Activated T-helper 1 cell treated with anti-CD3 and anti-CD28 coated beads, Interleukin-12 subunit alpha, Interleukin-12 subunit beta, Interleukin-2, Interleukin-4 antibody, amounts not matched to agents 30 ng/mL and 10 ng/mL and 1 ng/mL, durations not matched to agents 14 hours and 24 hours and 36 hours (primary cell): ENCODE data around the gene BCAS3. TPM values are rescaled to one million over a fixed set of nuclear protein-coding genes. Genes with fewer than 3 reads are reported as not detected.
"Not testable (repeated sequence)": the region's sequence is repeated elsewhere in the genome, so short reads cannot be mapped to it uniquely, and the experiment has no call there.

Experiments used
- DNase-seq: peaks from one replicate; pipeline ENCODE4 v3.0.0; 2021; ENCODE audit warnings: low spot score
- H3K27ac Mint-ChIP-seq: one replicate; pipeline ENCODE4 v1.8.0; 2021; ENCODE audit warnings: mild to moderate bottlenecking, mixed read lengths
- H3K27me3 Mint-ChIP-seq: one replicate; pipeline ENCODE4 v1.8.0; 2022; ENCODE audit warnings: mild to moderate bottlenecking, moderate library complexity, mixed read lengths; ENCODE audit not compliant: insufficient read depth
- H3K36me3 Mint-ChIP-seq: one replicate; pipeline ENCODE4 v1.8.0; 2021; ENCODE audit warnings: low read depth, mixed read lengths
- H3K4me1 Mint-ChIP-seq: one replicate; pipeline ENCODE4 v1.8.0; 2021; ENCODE audit warnings: low read depth, mixed read lengths
- H3K4me3 Mint-ChIP-seq: one replicate; pipeline ENCODE4 v1.8.0; 2021; ENCODE audit warnings: mild to moderate bottlenecking, moderate library complexity, mixed read lengths
- H3K9me3 Mint-ChIP-seq: one replicate; pipeline ENCODE4 v1.8.0; 2021; ENCODE audit warnings: mixed read lengths
- intact Hi-C: fragments of 100-400 bp; cut with micrococcal nuclease; formaldehyde crosslinking; loops from one replicate; pipeline ENCODE4 v1.15.1; 2024
- total RNA-seq: library from RNA; stranded (reverse); gene quantifications from 2 replicates; pipeline ENCODE4 v1.2.3, GENCODE V29; 2022

The BCAS3 gene
- total RNA-seq, 1 donor from 2014 or later = 8.3 TPM

GRCh38 chr17:61420745-61421398, 743.2 kb downstream of the BCAS3 start:
- no peak overlapping the region for H3K27ac Mint-ChIP-seq
- no peaks in the 10 kb centered on the region for H3K4me1 Mint-ChIP-seq
- no peak overlapping the region for H3K4me3 Mint-ChIP-seq
- no peak for DNase-seq
- H3K27me3 Mint-ChIP-seq = peaks cover 22% of the 10 kb centered on the region
- no peaks in the 10 kb centered on the region for H3K9me3 Mint-ChIP-seq
- H3K36me3 Mint-ChIP-seq = no peaks in the 10 kb centered on the region
- intact Hi-C loops = no loop called here

GRCh38 chr17:61421460-61421859, 743.8 kb downstream of the BCAS3 start:
- H3K9me3 Mint-ChIP-seq = no peaks in the 10 kb centered on the region
- no peaks in the 10 kb centered on the region for H3K4me1 Mint-ChIP-seq
- no peak overlapping the region for H3K27ac Mint-ChIP-seq
- H3K36me3 Mint-ChIP-seq = no peaks in the 10 kb centered on the region
- no peak overlapping the region for H3K4me3 Mint-ChIP-seq
- intact Hi-C loops = no loop called here
- H3K27me3 Mint-ChIP-seq = peaks cover 18% of the 10 kb centered on the region
- no peak for DNase-seq

GRCh38 chr17:61422116-61422799, 744.6 kb downstream of the BCAS3 start:
- Mint-ChIP-seq H3K27me3 (peaks cover 18% of the 10 kb centered on the region), H3K36me3 (no peaks in the 10 kb centered on the region), H3K4me3 (no peak overlapping the region), H3K9me3 (no peaks in the 10 kb centered on the region), H3K4me1 (no peaks in the 10 kb centered on the region), H3K27ac (no peak overlapping the region)
- intact Hi-C loops = no loop called here
- no peak for DNase-seq

- no peak overlapping the region for H3K27ac Mint-ChIP-seq
- intact Hi-C loops = no loop called here
- no peaks in the 10 kb centered on the region for H3K9me3 Mint-ChIP-seq
- H3K27me3 Mint-ChIP-seq = peaks cover 18% of the 10 kb centered on the region
- no peak for DNase-seq
- H3K4me1 Mint-ChIP-seq = no peaks in the 10 kb centered on the region
- no peaks in the 10 kb centered on the region for H3K36me3 Mint-ChIP-seq
- no peak overlapping the region for H3K4me3 Mint-ChIP-seq
These were observed 745.2 kb downstream of the BCAS3 start for GRCh38 chr17:61422869-61423268.

GRCh38 chr17:61423967-61424649, 746.5 kb downstream of the BCAS3 start:
- H3K9me3 Mint-ChIP-seq = no peaks in the 10 kb centered on the region
- no peaks in the 10 kb centered on the region for H3K4me1 Mint-ChIP-seq
- DNase-seq = no peak
- intact Hi-C loops = no loop called here
- no peak overlapping the region for H3K4me3 Mint-ChIP-seq
- peaks cover 18% of the 10 kb centered on the region for H3K27me3 Mint-ChIP-seq
- H3K27ac Mint-ChIP-seq = no peak overlapping the region
- no peaks in the 10 kb centered on the region for H3K36me3 Mint-ChIP-seq

GRCh38 chr17:61425682-61426481, 748.2 kb downstream of the BCAS3 start:
- intact Hi-C loops = no loop called here
- H3K4me1 Mint-ChIP-seq = no peaks in the 10 kb centered on the region
- H3K9me3 Mint-ChIP-seq = no peaks in the 10 kb centered on the region
- peaks cover 10% of the 10 kb centered on the region for H3K27me3 Mint-ChIP-seq
- H3K4me3 Mint-ChIP-seq = no peak overlapping the region
- H3K27ac Mint-ChIP-seq = no peak overlapping the region
- no peak for DNase-seq
- H3K36me3 Mint-ChIP-seq = no peaks in the 10 kb centered on the region

GRCh38 chr17:61426482-61427304, 749.0 kb downstream of the BCAS3 start:
- intact Hi-C loops = no loop called here
- Mint-ChIP-seq H3K4me1 (no peaks in the 10 kb centered on the region), H3K4me3 (no peak overlapping the region), H3K27me3 (peaks cover 15% of the 10 kb centered on the region), H3K36me3 (no peaks in the 10 kb centered on the region), H3K27ac (no peak overlapping the region), H3K9me3 (no peaks in the 10 kb centered on the region)
- DNase-seq = no peak

- H3K27me3 Mint-ChIP-seq = peaks cover 11% of the 10 kb centered on the region
- intact Hi-C loops = no loop called here
- no peak for DNase-seq
These were observed 749.9 kb downstream of the BCAS3 start for GRCh38 chr17:61427567-61427966.

GRCh38 chr17:61429274-61429673, 751.6 kb downstream of the BCAS3 start:
- H3K9me3 Mint-ChIP-seq = no peaks in the 10 kb centered on the region
- H3K4me3 Mint-ChIP-seq = no peak overlapping the region
- no peak overlapping the region for H3K27ac Mint-ChIP-seq
- H3K27me3 Mint-ChIP-seq = peaks cover 9% of the 10 kb centered on the region
- H3K36me3 Mint-ChIP-seq = no peaks in the 10 kb centered on the region
- no peaks in the 10 kb centered on the region for H3K4me1 Mint-ChIP-seq
- intact Hi-C loops = no loop called here
- DNase-seq = no peak

More at GRCh38 chr17:61427567-61427966, 749.9 kb downstream of the BCAS3 start:
- Mint-ChIP-seq H3K4me3 (no peak overlapping the region), H3K4me1 (no peaks in the 10 kb centered on the region), H3K9me3 (no peaks in the 10 kb centered on the region), H3K27ac (no peak overlapping the region), H3K36me3 (no peaks in the 10 kb centered on the region)

- H3K9me3 Mint-ChIP-seq, H3K36me3 Mint-ChIP-seq, intact Hi-C loops, H3K4me3 Mint-ChIP-seq, DNase-seq, H3K27ac Mint-ChIP-seq, H3K4me1 Mint-ChIP-seq: not testable (repeated sequence)
- H3K27me3 Mint-ChIP-seq = peaks cover 15% of the 10 kb centered on the region
These were observed 752.2 kb downstream of the BCAS3 start for GRCh38 chr17:61429831-61430230.

- Mint-ChIP-seq H3K9me3 (no peaks in the 10 kb centered on the region), H3K27me3 (peaks cover 24% of the 10 kb centered on the region), H3K27ac (no peak overlapping the region), H3K4me1 (no peaks in the 10 kb centered on the region), H3K4me3 (no peak overlapping the region), H3K36me3 (no peaks in the 10 kb centered on the region)
- intact Hi-C loops = no loop called here
- no peak for DNase-seq
These were observed 754.1 kb downstream of the BCAS3 start for GRCh38 chr17:61431594-61432311.

GRCh38 chr17:61436273-61436672, 758.6 kb downstream of the BCAS3 start:
- Mint-ChIP-seq H3K4me1 (no peaks in the 10 kb centered on the region), H3K36me3 (no peaks in the 10 kb centered on the region), H3K27me3 (peaks cover 31% of the 10 kb centered on the region), H3K9me3 (peaks cover 12% of the 10 kb centered on the region), H3K27ac (no peak overlapping the region), H3K4me3 (no peak overlapping the region)
- DNase-seq = no peak
- intact Hi-C loops = no loop called here
